Parathyroid adenoma (tissue), 2 donors: ENCODE measurements around the gene C16orf74.

ENCODE experiments used
- H2AFZ ChIP-seq: fragments of 300-600 bp; sonication (generic); one replicate; pipeline ENCODE4 v1.7.0; 2017; ENCODE audit warnings: antibody characterized with exemption, mild to moderate bottlenecking
- H3K27ac ChIP-seq: fragments of 300-600 bp; sonication (generic); one replicate; pipeline ENCODE4 v1.7.0; 2017
- H3K27me3 ChIP-seq: fragments of 300-600 bp; sonication (generic); one replicate; pipeline ENCODE4 v1.7.0; 2017; ENCODE audit warnings: low read length; ENCODE audit not compliant: control insufficient read depth, insufficient read depth
- H3K36me3 ChIP-seq: fragments of 300-600 bp; sonication (generic); one replicate; pipeline ENCODE4 v1.7.0; 2017; ENCODE audit warnings: low read length; ENCODE audit not compliant: control insufficient read depth, insufficient read depth
- H3K4me1 ChIP-seq: fragments of 300-600 bp; sonication (generic); one replicate; pipeline ENCODE4 v1.7.0; 2017; ENCODE audit warnings: control low read depth
- H3K4me2 ChIP-seq: fragments of 300-600 bp; sonication (generic); one replicate; pipeline ENCODE4 v1.7.0; 2017; ENCODE audit warnings: low read length
- H3K4me3 ChIP-seq: fragments of 300-600 bp; sonication (generic); one replicate; pipeline ENCODE4 v1.7.0; 2017; ENCODE audit warnings: low read depth, low read length
- H3K79me2 ChIP-seq: fragments of 300-600 bp; sonication (generic); one replicate; pipeline ENCODE4 v1.7.0; 2017; ENCODE audit warnings: control low read depth
- H3K9ac ChIP-seq: fragments of 300-600 bp; sonication (generic); one replicate; pipeline ENCODE4 v1.7.0; 2017; ENCODE audit warnings: mild to moderate bottlenecking
- H3K9me3 ChIP-seq: fragments of 300-600 bp; sonication (generic); one replicate; pipeline ENCODE4 v1.7.0; 2017; ENCODE audit warnings: low read length; ENCODE audit not compliant: control insufficient read depth
- CTCF ChIP-seq: fragments of 300-600 bp; sonication (generic); IDR thresholded peaks from one replicate; pipeline ENCODE4 v1.7.0; 2017; ENCODE audit warnings: antibody characterized with exemption, mild to moderate bottlenecking
- donor health status: primary hyperparathyroidism.

The C16orf74 gene

DNA sequence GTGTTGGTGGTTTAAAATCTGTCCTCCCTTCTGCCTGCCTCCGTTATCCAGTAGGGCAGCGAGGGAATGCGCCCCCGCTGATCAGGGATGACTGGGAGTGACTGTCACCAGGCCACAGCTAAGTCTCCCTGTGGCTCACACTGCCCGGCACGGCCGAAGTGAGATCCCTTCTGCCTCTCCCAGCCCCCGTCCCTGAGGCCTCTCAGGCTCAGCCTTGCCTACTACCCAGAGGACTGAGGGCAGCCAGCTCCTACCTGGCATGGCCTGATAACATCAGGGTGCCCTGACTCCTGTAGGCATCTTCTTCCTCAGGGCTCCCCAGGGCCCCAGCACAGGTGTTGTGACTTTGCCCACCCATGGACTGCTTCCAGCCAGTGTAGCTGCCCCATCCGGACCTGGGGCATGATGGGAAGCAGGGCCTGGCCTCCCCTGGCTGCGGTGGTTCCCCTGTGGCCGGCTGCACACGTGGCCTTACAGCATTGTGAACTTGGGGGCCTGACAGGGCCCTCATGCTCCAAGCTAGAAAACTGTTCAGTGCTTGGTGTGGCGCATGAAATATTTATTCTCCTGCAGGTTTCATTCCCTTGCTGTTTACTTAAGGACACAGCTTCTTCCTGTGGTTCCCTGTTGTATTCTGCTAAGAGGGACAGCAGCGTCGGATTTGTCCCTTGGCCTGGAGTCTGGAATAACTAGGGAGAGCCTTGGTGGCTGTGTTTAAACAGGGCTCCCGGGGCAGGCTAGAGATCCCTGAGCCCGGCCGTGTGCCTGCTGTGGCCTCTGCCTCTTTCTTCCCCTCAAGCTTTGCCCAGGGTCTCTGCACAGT lies 92.2 kb downstream of the C16orf74 start:
- no peak overlapping the region for H3K4me2 ChIP-seq
- peaks cover 17% of the 10 kb centered on the region for H3K4me1 ChIP-seq
- H2AFZ ChIP-seq = no peak overlapping the region
- no peak overlapping the region for H3K4me3 ChIP-seq
- H3K9ac ChIP-seq = no peak overlapping the region
- H3K27me3 ChIP-seq = no peaks in the 10 kb centered on the region
- H3K79me2 ChIP-seq = no peaks in the 10 kb centered on the region
- peak overlapping the region; percentile 34 for H3K27ac ChIP-seq
- H3K9me3 ChIP-seq = no peaks in the 10 kb centered on the region
- TF ChIP-seq CTCF = no peak
- H3K36me3 ChIP-seq = no peaks in the 10 kb centered on the region

GRCh38 chr16:85657996-85658395 lies 92.9 kb downstream of the C16orf74 start:
- H3K4me2 ChIP-seq = no peak overlapping the region
- H3K27me3 ChIP-seq = no peaks in the 10 kb centered on the region
- TF ChIP-seq CTCF = no peak
- no peak overlapping the region for H2AFZ ChIP-seq
- peaks cover 17% of the 10 kb centered on the region for H3K4me1 ChIP-seq
- H3K79me2 ChIP-seq = no peaks in the 10 kb centered on the region
- H3K36me3 ChIP-seq = no peaks in the 10 kb centered on the region
- peak overlapping the region; percentile 34 for H3K27ac ChIP-seq
- no peaks in the 10 kb centered on the region for H3K9me3 ChIP-seq
- no peak overlapping the region for H3K4me3 ChIP-seq
- H3K9ac ChIP-seq = no peak overlapping the region
